Measurements from ENCODE around the gene NPRL2. TPM values are rescaled to one million over a fixed set of nuclear protein-coding genes. Genes with fewer than 3 reads are reported as not detected.

NPRL2 gene
- polyA plus RNA-seq, 5 donors, result 27.5 to 36.0 (median 30.8) TPM

- no peak for DNase-seq
These were observed 20.2 kb downstream of the NPRL2 start for GRCh38 chr3:50330330-50330729.

GRCh38 chr3:50327943-50328691 is 22.5 kb downstream of the NPRL2 start, which contains the start of gene TUSC2:
Gene TUSC2 (minus strand): TSS chr3:50328223. CDS start chr3:50328099, 124 bp downstream.
- DNase-seq, result peak; percentile 94 to 97

GRCh38 chr3:50327129-50327528 is 23.4 kb downstream of the NPRL2 start:
- no peak for DNase-seq

DNA sequence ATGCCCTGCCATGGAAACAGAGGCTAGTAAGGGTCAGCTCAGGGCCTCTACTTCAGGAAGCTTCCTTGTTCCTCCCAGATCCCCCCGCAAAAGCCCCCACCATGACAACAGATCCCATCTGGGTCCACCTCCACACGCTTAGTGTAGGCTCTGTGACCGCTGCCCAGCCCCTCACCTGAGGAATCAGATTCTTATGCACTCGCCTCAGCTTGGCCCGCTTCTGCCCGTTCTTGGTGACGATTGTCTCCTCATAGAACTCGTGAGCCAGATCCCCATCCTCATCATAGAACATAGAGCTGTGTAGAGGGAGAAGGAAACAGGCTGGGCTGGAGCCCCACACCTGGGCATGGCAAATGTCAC is 24.4 kb downstream of the NPRL2 start:
- DNase-seq, result no peak

- no peak for DNase-seq
These were observed 24.9 kb downstream of the NPRL2 start for GRCh38 chr3:50325497-50326181.

- DNase-seq, result no peak
These were observed 25.5 kb downstream of the NPRL2 start for GRCh38 chr3:50325113-50325480.

- no peak for DNase-seq
These were observed 26.0 kb downstream of the NPRL2 start for GRCh38 chr3:50324351-50325112.

DNA sequence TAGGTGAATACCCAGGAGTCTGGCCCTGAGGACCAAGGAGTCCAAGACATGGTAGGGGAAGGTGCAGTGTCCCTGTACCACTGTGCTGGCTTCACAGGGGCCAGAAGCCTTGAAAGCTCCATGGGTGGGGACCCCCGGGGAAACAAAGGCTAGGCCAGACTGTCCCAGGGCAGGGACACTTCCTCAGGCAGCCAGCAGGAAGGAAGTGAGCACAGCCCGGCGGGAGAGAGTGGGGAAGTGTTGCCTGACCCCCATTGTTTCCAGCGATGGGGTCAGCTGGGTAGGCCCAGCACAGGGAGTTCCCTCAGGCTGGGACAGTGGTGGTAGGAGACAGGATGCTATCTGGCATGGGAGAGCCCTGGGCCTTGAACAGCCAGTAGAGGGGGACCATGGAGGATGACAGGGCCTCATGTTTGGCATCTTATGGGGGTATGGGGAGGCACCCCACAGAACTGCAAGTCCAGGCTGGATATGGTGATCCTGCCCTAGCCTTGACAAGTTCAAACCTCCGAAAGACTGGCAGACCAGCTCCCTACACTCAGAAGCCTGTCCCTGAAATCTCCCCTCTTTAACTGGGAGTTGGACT is 26.9 kb downstream of the NPRL2 start:
- no peak for DNase-seq

DNA sequence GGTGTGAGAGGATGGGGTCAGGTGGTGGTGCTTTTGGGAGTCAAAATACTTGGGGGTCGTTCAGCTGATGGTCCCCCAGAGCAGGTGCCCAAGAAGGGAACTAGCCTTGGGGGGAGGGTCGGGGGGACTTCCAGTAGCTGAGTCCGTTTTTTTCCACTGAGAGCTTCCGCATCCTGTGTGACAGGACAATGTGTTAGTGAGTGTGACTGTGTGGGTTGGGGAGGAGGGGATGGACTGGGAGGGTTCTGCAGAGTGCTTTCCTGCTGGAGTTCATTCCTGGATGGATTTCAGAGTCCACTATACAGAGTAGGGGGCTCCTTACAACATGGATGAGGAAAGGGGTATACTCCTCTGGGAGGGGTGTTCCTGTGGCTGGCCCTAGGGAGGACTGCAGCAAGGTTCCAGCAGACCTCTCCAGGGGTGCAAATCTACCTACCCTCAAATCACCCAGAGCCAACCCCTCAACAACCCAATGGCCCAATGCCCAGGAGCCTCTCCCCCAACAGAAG is 27.4 kb downstream of the NPRL2 start:
- DNase-seq, result no peak

GRCh38 chr3:50322386-50323091 is 28.0 kb downstream of the NPRL2 start, which contains the start of gene HYAL2:
Gene HYAL2 (minus strand): TSS chr3:50322745. CDS start chr3:50320489, 2,256 bp downstream.
- DNase-seq, result no peak

- no peak for DNase-seq
These were observed 28.5 kb downstream of the NPRL2 start for GRCh38 chr3:50322115-50322385.

- peak; percentile 89 to 90 for DNase-seq
These were observed 29.1 kb downstream of the NPRL2 start for GRCh38 chr3:50321336-50322114.

DNA sequence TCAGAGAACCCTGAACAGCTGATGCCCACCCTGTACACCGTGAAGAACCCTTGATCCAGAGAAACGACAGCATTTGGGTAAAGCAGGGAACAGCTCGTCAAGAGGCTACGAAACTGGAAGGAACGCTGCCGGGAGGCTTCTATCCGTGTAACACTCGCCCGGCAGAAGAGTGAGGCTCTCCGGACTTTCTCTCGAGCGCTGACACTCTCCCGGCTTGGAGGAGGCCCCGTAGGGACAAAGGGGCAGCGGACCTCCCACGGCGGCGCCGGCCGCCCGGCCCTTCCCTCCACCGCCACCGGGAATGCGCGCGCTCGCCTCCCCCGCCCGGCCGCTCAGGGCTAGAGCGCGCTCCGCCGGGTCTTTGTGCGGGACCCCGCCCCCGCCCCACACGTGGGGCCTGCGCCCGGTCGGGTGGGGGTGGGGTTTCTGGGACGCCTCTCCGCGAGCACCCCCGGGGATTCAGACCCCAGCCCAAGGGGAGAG is 29.7 kb downstream of the NPRL2 start:
- peak; percentile 86 to 88 for DNase-seq

DNA sequence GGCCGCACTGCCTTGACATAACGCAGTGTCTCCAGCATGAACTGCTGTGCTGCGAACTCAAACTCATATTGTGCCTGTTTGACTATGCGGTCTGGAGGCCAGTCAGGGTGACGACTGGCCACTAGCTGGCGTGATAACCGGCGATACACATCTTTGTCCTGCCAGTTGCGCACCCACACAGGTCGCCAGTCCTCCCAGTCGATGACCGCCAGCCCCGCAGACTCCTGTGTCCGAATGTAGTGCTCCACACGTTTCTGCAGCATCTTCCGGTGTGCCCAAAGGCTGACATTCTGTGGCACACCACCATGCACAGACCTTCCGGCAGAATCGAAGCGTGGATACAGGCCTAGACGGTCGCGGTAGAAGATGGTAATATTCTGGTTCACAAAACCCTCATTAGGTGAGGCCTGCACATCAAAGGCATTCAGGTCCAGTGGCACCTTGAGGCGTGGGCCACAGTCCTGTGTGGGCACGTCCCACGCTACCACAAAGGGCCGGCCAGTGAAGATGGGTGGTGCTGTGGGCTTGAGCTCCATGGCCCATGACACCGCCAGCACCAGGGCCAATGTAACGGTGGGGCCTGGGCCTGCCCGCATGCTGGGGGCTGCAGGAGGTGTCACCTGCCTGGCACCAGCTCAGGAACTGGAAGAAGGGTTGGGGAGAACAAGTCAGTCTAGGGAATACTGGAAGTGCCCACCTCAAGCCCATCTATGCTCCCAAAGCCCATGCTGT is 30.5 kb downstream of the NPRL2 start:
- no peak for DNase-seq

GRCh38 chr3:50319181-50319893 is 31.2 kb downstream of the NPRL2 start:
- no peak for DNase-seq

DNA sequence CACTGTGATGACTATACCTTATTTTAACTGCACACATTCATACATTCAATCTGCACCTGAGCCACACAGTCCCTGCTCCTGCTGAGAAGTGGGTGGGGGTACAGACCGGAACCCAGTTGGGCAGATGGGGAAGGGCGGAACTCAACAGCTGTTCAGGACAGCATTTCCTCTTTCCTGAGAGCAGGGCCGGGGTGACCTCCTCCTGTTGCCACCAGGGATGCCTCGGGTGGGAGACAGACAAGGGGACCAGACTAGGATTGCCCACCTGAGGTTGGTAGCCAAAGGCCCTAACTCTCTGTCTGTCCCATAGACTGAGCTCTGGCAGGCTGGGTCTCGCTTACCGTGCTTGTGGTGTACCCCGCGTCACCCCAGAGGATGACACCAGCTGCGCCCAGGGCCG is 32.0 kb downstream of the NPRL2 start:
- no peak for DNase-seq

- DNase-seq, result no peak
These were observed 32.4 kb downstream of the NPRL2 start for GRCh38 chr3:50318163-50318562.

GRCh38 chr3:50317300-50317699 is 33.3 kb downstream of the NPRL2 start:
- DNase-seq, result no peak

DNA sequence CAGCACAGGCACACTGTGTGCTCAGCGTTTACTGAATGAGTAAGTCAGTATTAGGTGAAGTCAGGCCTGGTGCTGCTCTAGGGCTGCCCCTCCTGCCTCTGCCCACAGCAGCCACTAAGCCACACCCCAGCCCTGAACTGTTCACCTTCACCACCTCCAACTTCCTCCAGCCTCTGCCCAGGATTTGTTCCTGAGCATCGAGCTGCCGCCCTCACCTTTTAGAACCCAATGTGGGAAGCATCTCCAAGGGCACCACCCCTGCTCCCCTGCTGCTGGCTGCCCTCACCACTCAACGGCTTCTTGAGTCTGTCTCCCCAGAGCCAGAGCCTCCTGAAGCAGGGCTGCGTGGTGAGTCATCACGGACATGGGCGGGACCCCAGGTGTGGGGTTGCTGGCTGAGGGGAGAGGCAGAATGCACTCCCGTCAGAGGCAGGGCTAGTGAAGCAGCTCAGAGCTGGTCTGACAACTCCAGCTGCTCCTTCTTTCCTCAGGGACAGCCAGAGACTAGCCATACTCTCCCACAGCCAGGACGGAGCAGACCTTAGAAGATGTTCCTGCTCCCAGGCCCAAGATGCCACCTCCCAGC is 33.8 kb downstream of the NPRL2 start:
- no peak for DNase-seq

Measured in right lung (tissue), 5 donors.